SU-DHL-6 (cell line): Measurements from ENCODE around the gene ADAT3.

Experiments used
- H2AFZ ChIP-seq: fragments of 200-600 bp; sonication (generic); 2 replicates; pipeline ENCODE4 v1.6.1; 2014; ENCODE audit warnings: low read depth, mild to moderate bottlenecking, moderate library complexity, mixed read lengths, antibody characterized with exemption, low read length; ENCODE audit not compliant: severe bottlenecking
- H3F3A ChIP-seq: fragments of 200-600 bp; shearing (Covaris generic); 2 replicates; pipeline ENCODE4 v1.6.0; 2016; ENCODE audit warnings: antibody characterized with exemption, mild to moderate bottlenecking; ENCODE audit not compliant: insufficient read depth
- H3K27ac ChIP-seq: fragments of 200-600 bp; sonication (generic); 2 replicates; pipeline ENCODE4 v1.5.1; 2016; ENCODE audit warnings: low read depth, mild to moderate bottlenecking, low read length, moderate library complexity, mixed read lengths
- H3K27me3 ChIP-seq: fragments of 200-600 bp; sonication (generic), shearing (Covaris generic); 2 replicates; pipeline ENCODE4 v1.6.0; 2014; ENCODE audit warnings: mild to moderate bottlenecking, low read length
- H3K36me3 ChIP-seq: fragments of 200-600 bp; sonication (generic); 2 replicates; pipeline ENCODE4 v1.6.1; 2014; ENCODE audit warnings: mild to moderate bottlenecking, low read length, mixed read lengths
- H3K4me2 ChIP-seq: fragments of 300-600, 200-600 bp; shearing (Covaris generic), sonication (generic); 2 replicates; pipeline ENCODE4 v1.6.0; 2014; ENCODE audit warnings: low read length, low read depth, mild to moderate bottlenecking; ENCODE audit not compliant: poor library complexity, severe bottlenecking
- H3K4me3 ChIP-seq: fragments of 200-600 bp; sonication (generic); 2 replicates; pipeline ENCODE4 v1.5.1; 2014; ENCODE audit warnings: antibody characterized with exemption, low read length, mild to moderate bottlenecking, mixed read lengths; ENCODE audit not compliant: insufficient read depth, poor library complexity, severe bottlenecking
- H3K79me2 ChIP-seq: fragments of 200-600 bp; sonication (generic); 2 replicates; pipeline ENCODE4 v1.6.1; 2014; ENCODE audit warnings: mild to moderate bottlenecking, low read length, moderate library complexity; ENCODE audit not compliant: insufficient read depth
- H3K9ac ChIP-seq: fragments of 200-600 bp; sonication (generic); 2 replicates; pipeline ENCODE4 v1.7.0; 2014; ENCODE audit warnings: mild to moderate bottlenecking, low read length
- H3K9me2 ChIP-seq: fragments of 200-600 bp; sonication (generic); replicated peaks from 2 replicates; pipeline ENCODE4 v1.6.1; 2014; ENCODE audit warnings: low read length; ENCODE audit not compliant: insufficient read depth
- H3K9me3 ChIP-seq: fragments of 200-600 bp; sonication (generic); 2 replicates; pipeline ENCODE4 v1.6.1; 2014; ENCODE audit warnings: low read length, mixed read lengths; ENCODE audit not compliant: insufficient read depth
- H4K20me1 ChIP-seq: fragments of 200-600 bp; sonication (generic); 2 replicates; pipeline ENCODE4 v1.6.1; 2014; ENCODE audit warnings: low read depth, mild to moderate bottlenecking, antibody characterized with exemption, low read length, moderate library complexity, mixed read lengths
- CTCF ChIP-seq: fragments of 200-600 bp; sonication (generic); IDR thresholded peaks from one replicate; pipeline ENCODE4 v1.5.1; 2017; ENCODE audit warnings: antibody characterized with exemption, mild to moderate bottlenecking, low read length, moderate library complexity; ENCODE audit not compliant: insufficient read depth, poor library complexity, severe bottlenecking
- EZH2phosphoT487 ChIP-seq: fragments of 200-600 bp; sonication (generic), shearing (Covaris generic); conservative IDR thresholded peaks from 2 replicates; pipeline ENCODE4 v1.6.1; 2018; ENCODE audit warnings: mild to moderate bottlenecking, antibody characterized with exemption, low read length, moderate library complexity, mixed read lengths

The ADAT3 gene

GRCh38 chr19:1901940-1902404, 3.2 kb upstream of the ADAT3 start:
- H3K27ac ChIP-seq, result no peak overlapping the region
- no peaks in the 10 kb centered on the region for H4K20me1 ChIP-seq
- H3K9ac ChIP-seq, result no peak overlapping the region
- no peak overlapping the region for H3K4me2 ChIP-seq
- H3K79me2 ChIP-seq, result peaks cover 9% of the 10 kb centered on the region
- no peaks in the 10 kb centered on the region for H3K9me3 ChIP-seq
- H3K9me2 ChIP-seq, result no peaks in the 10 kb centered on the region
- no peaks in the 10 kb centered on the region for H3K27me3 ChIP-seq
- H3K4me3 ChIP-seq, result no peak overlapping the region
- peaks cover 20% of the 10 kb centered on the region for H3F3A ChIP-seq
- H2AFZ ChIP-seq, result no peak overlapping the region
- no peaks in the 10 kb centered on the region for H3K36me3 ChIP-seq
- no peak for TF ChIP-seq EZH2phosphoT487
- TF ChIP-seq CTCF, result no peak

GRCh38 chr19:1902923-1903322, 2.3 kb upstream of the ADAT3 start:
- Histone ChIP-seq H3K9ac (no peak overlapping the region), H4K20me1 (no peaks in the 10 kb centered on the region), H3K79me2 (peaks cover 16% of the 10 kb centered on the region), H3K4me2 (no peak overlapping the region), H3F3A (peaks cover 16% of the 10 kb centered on the region), H3K36me3 (no peaks in the 10 kb centered on the region), H3K27me3 (no peaks in the 10 kb centered on the region), H3K27ac (no peak overlapping the region), H3K4me3 (no peak overlapping the region), H3K9me2 (no peaks in the 10 kb centered on the region), H3K9me3 (no peaks in the 10 kb centered on the region), H2AFZ (no peak overlapping the region)
- TF ChIP-seq CTCF, result no peak
- no peak for TF ChIP-seq EZH2phosphoT487

- Histone ChIP-seq H3K9ac (peak overlapping the region; percentile 30; the same call in 1 of the 2 replicates), H3K9me3 (no peaks in the 10 kb centered on the region), H3K27me3 (no peaks in the 10 kb centered on the region), H3K4me3 (peak overlapping the region; percentile 28), H3K27ac (peak overlapping the region; percentile 56), H3K79me2 (peaks cover 33% of the 10 kb centered on the region), H3K9me2 (no peaks in the 10 kb centered on the region), H3F3A (peaks cover 9% of the 10 kb centered on the region), H3K4me2 (peak overlapping the region; percentile 40), H3K36me3 (no peaks in the 10 kb centered on the region), H2AFZ (peak overlapping the region; percentile 52), H4K20me1 (no peaks in the 10 kb centered on the region)
- no peak for TF ChIP-seq EZH2phosphoT487
- no peak for TF ChIP-seq CTCF
Measured at GRCh38 chr19:1904860-1905109, 414 bp upstream of the ADAT3 start.
